ENCODE measurements around the gene NAV2. TPM values are rescaled to one million over a fixed set of nuclear protein-coding genes. Genes with fewer than 3 reads are reported as not detected.

NAV2 gene
- total RNA-seq, 1 experiment from 2014 or later: 63.5 TPM

- Mint-ChIP-seq H3K4me1 (ENCODE audit: low read depth, unreplicated experiment) (peaks cover 43% of the 10 kb centered on the region), H3K27me3 (ENCODE audit: insufficient read depth, unreplicated experiment) (no peaks in the 10 kb centered on the region), H3K36me3 (ENCODE audit: insufficient read depth, unreplicated experiment) (no peaks in the 10 kb centered on the region), H3K4me3 (ENCODE audit: unreplicated experiment) (no peak overlapping the region), H3K9me3 (ENCODE audit: unreplicated experiment) (no peaks in the 10 kb centered on the region), H3K27ac (ENCODE audit: unreplicated experiment) (no peak overlapping the region)
- no peaks in the 10 kb centered on the region for H3K9me3 ChIP-seq
- no peaks in the 10 kb centered on the region for H3K36me3 ChIP-seq (ENCODE audit: control insufficient read depth, insufficient read depth, low read length)
- DNase-seq: no peak
- ChIA-PET POLR2A (no interaction called here), CTCF (no interaction called here)
- no TSS peak for BruUV-seq (replicated peaks)
- H3K4me1 ChIP-seq: peaks cover 32% of the 10 kb centered on the region
- no peak for TF ChIP-seq CTCF (IDR thresholded peaks at IDR 0.05; ENCODE audit: insufficient read depth in 1 of 2, low read depth in 1 of 2, low read length in 1 of 2, severe bottlenecking in 1 of 2, unreplicated experiment in 1 of 2)
- no peaks in the 10 kb centered on the region for H3K27me3 ChIP-seq (replicated peaks; ENCODE audit: control insufficient read depth, insufficient read depth, low read length)
- intact Hi-C loops (cut with micrococcal nuclease; ENCODE audit: unreplicated experiment): loop anchor here (10.0 kb wide), 1 partner anchor 833 kb away; no protein-coding TSS in a partner anchor
- no peak overlapping the region for H3K4me3 ChIP-seq (ENCODE audit: low read depth, low read length)
Observed at GRCh38 chr11:19907839-19908238, 195.2 kb downstream of the NAV2 start.

- no peaks in the 10 kb centered on the region for H3K27me3 ChIP-seq (replicated peaks; ENCODE audit: control insufficient read depth, insufficient read depth, low read length)
- H3K4me3 ChIP-seq (ENCODE audit: low read depth, low read length): no peak overlapping the region
- H3K27me3 Mint-ChIP-seq (ENCODE audit: insufficient read depth, unreplicated experiment): no peaks in the 10 kb centered on the region
- H3K4me3 Mint-ChIP-seq (ENCODE audit: unreplicated experiment): no peak overlapping the region
- H3K4me1 Mint-ChIP-seq (ENCODE audit: low read depth, unreplicated experiment): peaks cover 62% of the 10 kb centered on the region
- H3K9me3 Mint-ChIP-seq (ENCODE audit: unreplicated experiment): no peaks in the 10 kb centered on the region
- H3K4me1 ChIP-seq: peaks cover 38% of the 10 kb centered on the region
- no peak for DNase-seq
- intact Hi-C loops (cut with micrococcal nuclease; ENCODE audit: unreplicated experiment): no loop called here
- H3K36me3 Mint-ChIP-seq (ENCODE audit: insufficient read depth, unreplicated experiment): peaks cover 11% of the 10 kb centered on the region
- H3K36me3 ChIP-seq (ENCODE audit: control insufficient read depth, insufficient read depth, low read length): no peaks in the 10 kb centered on the region
- TF ChIP-seq CTCF (IDR thresholded peaks at IDR 0.05; ENCODE audit: insufficient read depth in 1 of 2, low read depth in 1 of 2, low read length in 1 of 2, severe bottlenecking in 1 of 2, unreplicated experiment in 1 of 2): no peak
- no peaks in the 10 kb centered on the region for H3K9me3 ChIP-seq
- ChIA-PET POLR2A (no interaction called here), CTCF (interaction anchor here (1.1 kb wide), 1 partner anchor 41 kb away, joined by 3 read pairs; no protein-coding TSS in a partner anchor)
- H3K27ac Mint-ChIP-seq (ENCODE audit: unreplicated experiment): peak overlapping the region; percentile 10
- no TSS peak for BruUV-seq (replicated peaks)
Observed at GRCh38 chr11:19910931-19911330, 198.3 kb downstream of the NAV2 start.

- Histone ChIP-seq H3K9me3 (no peaks in the 10 kb centered on the region), H3K4me3 (ENCODE audit: low read depth, low read length) (no peak overlapping the region), H3K4me1 (peaks cover 32% of the 10 kb centered on the region), H3K27me3 (replicated peaks; ENCODE audit: control insufficient read depth, insufficient read depth, low read length) (no peaks in the 10 kb centered on the region), H3K36me3 (ENCODE audit: control insufficient read depth, insufficient read depth, low read length) (no peaks in the 10 kb centered on the region)
- H3K4me1 Mint-ChIP-seq (ENCODE audit: low read depth, unreplicated experiment): peaks cover 57% of the 10 kb centered on the region
- no peaks in the 10 kb centered on the region for H3K9me3 Mint-ChIP-seq (ENCODE audit: unreplicated experiment)
- DNase-seq: peak in 1 of 2 experiments; percentile 54
- CTCF ChIA-PET: interaction anchor here (1.1 to 2.4 kb wide), 4 partner anchors 9 to 42 kb away, joined by 3 to 8 read pairs (median 7); no protein-coding TSS in a partner anchor
- peak overlapping the region; percentile 31 for H3K27ac Mint-ChIP-seq (ENCODE audit: unreplicated experiment)
- POLR2A ChIA-PET: no interaction called here
- intact Hi-C loops (cut with micrococcal nuclease; ENCODE audit: unreplicated experiment): loop anchor here (1.0 kb wide), 4 partner anchors 10 to 109 kb away; no protein-coding TSS in a partner anchor
- peak overlapping the region; percentile 30 for H3K4me3 Mint-ChIP-seq (ENCODE audit: unreplicated experiment)
- no peaks in the 10 kb centered on the region for H3K27me3 Mint-ChIP-seq (ENCODE audit: insufficient read depth, unreplicated experiment)
- peaks cover 17% of the 10 kb centered on the region for H3K36me3 Mint-ChIP-seq (ENCODE audit: insufficient read depth, unreplicated experiment)
- TF ChIP-seq CTCF (IDR thresholded peaks at IDR 0.05; ENCODE audit: insufficient read depth in 1 of 2, low read depth in 1 of 2, low read length in 1 of 2, severe bottlenecking in 1 of 2, unreplicated experiment in 1 of 2): no peak
- BruUV-seq (replicated peaks): no TSS peak
Observed at GRCh38 chr11:19912115-19912957, 199.7 kb downstream of the NAV2 start.
